GM19455 (cell line): ENCODE results near the gene HSDL2.
"Not testable (repeated sequence)": the region's sequence is repeated elsewhere in the genome, so short reads cannot be mapped to it uniquely, and the experiment has no call there.

Experiments
- ATAC-seq: cut with Tn5 transposase; IDR thresholded peaks from one replicate; pipeline ENCODE4 v1.9.1; 2021; ENCODE audit not compliant: unreplicated experiment

The HSDL2 gene

DNA sequence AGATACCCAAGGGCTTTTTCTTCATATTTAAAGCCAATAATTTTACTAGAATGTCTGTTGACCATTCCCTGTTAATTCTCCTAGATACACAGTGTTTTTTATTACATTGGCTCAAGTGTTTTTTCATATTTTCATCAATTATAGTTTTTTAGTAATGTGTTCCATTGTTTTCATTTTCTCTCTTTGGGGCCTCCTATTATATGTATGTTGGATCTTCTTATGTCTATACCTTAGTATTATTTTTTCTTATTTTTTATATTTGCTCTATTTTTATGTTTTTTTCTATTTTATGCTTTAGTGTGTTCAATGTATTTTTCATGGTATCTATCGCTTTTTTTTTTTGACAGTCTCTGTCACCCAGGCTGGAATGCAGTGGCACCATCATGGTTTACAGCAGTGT, 114.2 kb downstream of the HSDL2 start:
- ATAC-seq, result no peak

DNA sequence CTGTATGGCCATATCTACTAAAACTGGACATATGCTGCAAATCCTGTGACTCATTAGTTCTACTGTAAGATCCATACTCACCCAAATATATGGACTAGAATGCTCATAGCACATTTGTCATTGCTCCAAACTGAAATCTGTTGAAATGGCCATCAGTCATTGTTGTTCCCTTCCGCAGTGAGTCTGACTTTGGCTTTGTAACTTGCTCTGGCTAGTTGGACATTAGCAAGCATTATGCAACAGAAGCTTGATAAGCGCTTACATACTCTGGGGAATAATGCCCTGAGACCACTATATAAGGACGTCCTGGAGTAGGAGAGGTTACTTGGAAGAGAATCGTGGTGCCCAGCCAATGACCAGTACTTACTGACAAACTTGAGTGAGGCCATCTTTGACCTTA, 115.7 kb downstream of the HSDL2 start:
- ATAC-seq, result no peak

DNA sequence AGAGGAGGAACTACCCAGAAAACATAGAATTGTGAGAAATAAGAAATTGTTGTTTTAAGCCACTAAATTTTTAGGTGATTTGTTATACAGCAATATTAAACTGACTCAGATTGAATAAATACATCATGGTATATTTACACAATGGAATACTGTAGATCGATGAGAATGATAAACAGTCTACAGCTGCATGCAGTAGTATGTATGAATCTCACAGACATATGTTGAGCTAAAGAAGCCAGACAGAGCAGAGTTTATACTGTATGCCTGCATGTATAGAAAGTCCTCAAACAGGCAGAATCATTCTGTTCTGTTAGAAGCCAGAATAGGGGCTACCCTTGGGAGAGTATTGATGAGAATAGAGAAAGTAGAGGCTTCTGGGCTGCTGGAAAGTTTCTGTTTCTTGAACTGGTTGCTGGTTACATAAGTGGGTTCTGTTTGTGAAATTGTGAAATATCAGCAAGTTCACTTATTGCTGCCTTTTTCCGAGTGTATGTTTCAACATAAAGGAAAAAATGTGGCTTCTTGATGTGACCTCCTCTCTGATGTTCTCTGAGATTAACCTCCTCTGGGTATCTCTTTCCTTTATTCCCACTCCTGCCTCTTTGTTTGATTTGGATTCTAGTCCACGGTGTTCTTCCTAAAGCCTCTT, 116.3 kb downstream of the HSDL2 start:
- ATAC-seq, result no peak

DNA sequence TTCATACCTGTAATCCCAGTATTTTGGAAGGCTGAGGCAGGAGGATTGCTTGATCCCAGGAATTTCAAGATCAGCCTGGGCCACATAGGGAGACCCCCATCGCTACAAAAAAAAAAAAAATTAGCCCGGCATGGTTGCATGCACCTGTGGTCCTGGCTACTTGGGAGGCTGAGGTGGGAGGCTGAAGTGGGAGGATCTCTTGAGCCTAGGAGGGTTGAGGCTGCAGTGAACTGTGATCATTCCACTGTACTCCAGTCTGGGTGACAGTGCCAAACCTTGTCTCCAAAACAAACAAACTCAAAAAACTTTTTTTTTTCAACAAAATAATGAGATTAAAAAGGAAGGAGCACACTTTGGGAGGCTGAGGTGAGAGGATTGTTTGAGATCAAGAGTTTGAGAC, 120.9 kb downstream of the HSDL2 start:
- no peak for ATAC-seq

DNA sequence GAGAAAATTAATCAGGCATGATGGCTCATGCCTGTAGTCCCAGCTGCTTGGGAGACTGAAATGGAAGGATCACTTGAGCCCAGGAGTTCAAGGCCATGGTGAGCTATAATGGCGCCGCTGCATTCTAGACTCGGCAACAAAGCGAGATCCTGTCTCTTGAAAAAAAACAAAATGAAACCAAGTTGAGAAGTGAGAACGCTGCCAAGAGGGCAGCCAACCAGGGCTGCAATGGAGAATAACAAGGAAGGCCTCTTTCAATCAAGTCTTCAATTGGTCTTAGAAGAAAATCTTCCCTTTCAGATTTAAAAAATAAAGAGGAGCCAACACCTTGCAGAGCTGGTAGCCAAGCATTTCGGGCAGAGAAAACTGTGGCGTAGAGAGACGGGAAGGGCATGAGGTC, 121.4 kb downstream of the HSDL2 start:
- no peak for ATAC-seq

DNA sequence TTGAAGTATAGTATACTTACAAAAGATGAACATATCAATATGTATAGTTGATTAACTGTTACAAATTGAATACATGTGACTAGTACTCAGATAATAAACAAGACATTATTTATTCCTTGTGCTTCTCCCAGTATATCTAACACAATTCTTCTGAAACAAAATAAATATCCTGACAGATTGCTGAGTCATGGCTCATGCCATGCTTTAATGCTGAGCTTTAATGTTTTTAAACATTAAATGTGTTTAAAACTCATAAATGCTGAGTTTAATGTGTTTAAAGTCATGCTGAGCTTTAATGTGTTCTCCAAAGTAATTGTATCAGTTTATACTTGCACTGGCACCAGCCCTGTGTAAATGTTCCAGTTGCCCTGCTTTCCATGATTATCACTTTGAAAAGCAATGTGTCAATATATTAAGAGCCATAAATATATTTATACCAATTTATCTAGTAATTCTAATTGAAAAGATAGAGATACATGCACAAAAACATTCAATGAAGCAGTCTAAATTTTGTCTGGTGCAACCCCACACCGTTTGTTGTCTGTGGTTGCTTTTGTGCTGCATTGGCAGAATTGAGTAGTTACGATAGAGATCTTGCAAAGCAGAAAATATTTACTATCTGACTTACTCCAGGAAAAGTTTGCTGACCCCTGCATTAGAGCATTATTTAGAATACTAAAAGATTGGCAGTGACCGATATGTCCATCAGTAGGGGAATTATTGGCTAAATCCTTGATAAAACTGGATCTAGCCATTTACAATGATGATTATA, 122.5 kb downstream of the HSDL2 start:
- no peak for ATAC-seq

DNA sequence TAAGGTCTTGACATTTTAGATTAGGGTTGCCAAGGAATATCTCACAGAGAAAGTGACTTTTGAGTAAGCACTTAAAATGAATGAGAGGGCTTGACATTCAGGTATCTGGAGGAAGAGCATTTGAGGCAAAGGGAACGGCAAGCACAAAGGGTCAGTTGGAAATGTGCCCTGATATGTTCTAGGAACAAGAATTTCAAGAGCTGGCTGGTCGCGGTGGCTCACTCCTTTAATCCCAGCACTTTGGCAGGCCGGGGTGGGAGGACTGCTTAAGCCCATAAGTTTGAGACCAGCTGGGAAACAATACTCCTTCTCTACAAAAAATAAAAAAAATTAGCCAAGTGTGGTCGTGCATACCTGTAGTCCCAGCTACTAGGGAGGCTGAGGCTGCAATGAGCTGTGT, 123.3 kb downstream of the HSDL2 start:
- ATAC-seq, result no peak

DNA sequence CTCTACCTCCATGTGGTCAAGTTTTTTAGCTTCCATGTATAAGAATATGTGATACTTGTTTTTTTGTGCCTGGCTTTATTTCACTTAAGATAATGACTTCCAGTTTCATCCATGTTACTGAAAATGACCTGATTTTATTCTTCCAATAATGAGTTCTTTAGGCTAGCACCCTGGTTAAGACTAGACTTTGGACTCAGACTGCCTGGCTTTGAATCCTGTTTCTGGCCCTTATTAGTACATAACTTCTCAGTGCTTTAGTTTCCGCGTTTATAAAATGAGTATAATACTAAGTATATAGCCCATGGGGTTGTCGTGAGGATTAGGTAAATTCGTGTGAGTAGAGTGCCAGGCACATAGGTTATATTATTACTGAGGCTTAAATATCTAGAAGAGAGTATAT, 125.2 kb downstream of the HSDL2 start:
- ATAC-seq, result no peak

DNA sequence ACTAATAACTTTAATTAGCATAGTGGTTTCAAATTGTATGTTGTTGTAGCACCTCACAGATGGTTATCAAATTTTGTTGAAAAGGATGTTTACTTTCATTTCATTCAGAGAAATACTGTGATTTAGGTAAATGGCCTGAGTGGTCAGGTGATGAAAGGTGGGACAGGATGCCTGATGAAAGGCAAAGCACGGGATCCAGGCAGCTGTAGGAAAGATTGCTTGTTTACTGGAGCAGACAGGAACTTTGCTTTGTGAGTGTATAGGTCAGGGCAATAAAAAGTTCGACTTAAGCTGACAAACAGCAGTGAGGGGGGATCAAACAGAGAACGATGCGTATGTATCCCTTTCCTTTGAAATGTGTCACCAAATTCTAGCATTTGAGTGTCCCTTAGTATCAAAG, 125.7 kb downstream of the HSDL2 start:
- ATAC-seq, result no peak

DNA sequence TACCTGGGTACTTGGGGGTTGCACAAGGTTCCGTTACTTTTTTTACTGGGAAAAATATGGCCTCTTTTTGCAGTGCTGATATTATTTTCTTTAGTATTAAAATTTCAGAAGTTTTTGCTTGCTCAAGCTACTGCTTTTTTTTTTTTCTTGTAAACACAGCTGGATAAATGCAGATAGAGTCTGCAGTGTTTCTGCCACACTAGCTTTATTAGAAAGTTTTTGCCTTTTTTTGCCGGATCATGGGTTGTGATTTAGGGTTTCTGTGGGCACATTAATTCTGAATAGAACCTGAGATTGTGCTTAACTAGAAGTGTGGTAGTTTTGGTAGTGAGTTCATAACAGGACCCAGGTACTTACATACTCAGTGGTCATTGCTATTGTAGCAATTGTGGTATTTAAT, 126.7 kb downstream of the HSDL2 start:
- no peak for ATAC-seq

DNA sequence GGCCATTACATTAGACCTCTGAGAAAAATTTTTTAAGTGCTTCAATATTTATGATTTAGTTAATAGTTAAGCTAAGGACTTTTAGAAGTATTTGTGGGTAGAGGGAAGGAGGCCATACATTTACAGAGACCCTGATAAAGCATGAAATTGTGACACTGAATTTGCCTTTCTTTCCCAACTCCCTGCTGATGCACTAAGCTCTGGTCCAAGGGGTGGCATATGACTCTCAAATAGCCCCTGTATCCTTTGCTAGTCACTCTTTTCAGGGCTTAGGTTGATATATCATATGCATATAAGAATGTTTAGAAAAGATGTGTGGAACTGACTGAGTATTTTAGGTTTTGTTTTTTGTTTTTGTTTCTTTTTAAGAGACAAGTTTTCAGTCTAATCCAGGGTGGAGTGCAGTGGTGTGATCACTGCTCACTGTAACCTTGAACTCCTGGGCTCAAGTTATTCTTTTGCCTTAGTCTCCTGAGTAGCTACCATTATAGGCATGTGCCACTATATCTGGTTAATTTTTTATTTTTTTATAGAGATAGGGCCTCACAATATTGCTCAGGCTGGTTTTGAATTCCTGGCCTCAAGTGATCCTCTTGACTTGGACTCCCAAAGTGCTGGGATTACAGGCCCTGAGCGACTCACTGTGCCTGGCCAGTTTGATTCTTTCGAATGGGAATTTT, 127.2 kb downstream of the HSDL2 start:
- no peak for ATAC-seq

DNA sequence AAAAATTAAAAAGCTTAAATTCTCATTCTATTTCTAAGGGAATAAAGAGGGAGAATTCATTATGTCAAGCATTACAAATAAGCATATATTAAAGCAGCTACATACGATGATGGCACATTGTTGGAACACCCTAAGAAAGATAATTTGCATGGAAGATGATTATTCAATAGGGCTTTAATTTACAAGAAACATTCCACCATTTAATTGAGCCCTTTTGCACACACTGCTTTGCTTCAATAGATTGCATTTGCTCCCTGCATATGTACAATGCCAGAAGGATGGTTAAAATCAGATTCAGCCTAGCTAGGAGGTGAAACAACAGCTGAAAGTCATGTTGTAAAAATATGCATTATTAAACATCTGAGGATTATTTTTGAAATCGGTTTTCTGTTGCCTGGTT, 128.5 kb downstream of the HSDL2 start:
- ATAC-seq, result no peak

DNA sequence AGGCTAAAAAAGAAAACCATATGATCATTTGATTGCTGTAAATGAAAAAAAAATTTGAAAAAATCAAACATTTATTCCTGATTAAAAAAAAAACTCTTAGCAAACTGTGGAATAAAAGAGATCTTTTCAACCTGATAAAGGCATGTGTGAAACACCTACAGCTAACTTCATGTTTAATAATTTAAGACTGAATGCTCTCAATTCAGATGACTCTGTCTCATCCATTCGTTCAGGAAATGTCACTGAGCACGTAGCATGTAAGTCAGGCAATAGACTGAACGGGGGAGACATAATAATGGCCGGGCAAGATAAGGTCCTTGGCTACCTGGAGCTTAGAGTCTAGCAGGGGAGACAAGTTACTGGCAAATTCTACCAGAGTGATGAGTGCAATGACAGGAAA, 132.5 kb downstream of the HSDL2 start:
- not testable (repeated sequence) for ATAC-seq

DNA sequence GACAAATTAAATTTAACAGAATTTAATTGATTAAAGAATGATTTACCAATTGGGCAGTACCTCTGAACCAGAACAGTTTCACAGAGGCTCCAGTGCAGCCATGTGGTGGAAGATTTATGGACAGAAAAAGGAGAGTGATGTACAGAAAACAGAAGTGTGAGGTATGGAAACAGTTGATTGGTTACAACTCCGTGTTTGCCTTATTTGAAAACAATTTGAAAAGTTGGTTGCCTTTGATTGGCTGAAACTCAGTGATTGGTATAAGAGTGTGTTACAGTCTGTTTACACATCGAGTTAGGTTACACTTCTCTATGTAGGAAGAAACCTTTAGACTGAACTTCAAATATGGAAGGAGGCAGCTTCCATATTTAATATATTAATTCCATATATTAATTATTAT, 136.9 kb downstream of the HSDL2 start:
- no peak for ATAC-seq

DNA sequence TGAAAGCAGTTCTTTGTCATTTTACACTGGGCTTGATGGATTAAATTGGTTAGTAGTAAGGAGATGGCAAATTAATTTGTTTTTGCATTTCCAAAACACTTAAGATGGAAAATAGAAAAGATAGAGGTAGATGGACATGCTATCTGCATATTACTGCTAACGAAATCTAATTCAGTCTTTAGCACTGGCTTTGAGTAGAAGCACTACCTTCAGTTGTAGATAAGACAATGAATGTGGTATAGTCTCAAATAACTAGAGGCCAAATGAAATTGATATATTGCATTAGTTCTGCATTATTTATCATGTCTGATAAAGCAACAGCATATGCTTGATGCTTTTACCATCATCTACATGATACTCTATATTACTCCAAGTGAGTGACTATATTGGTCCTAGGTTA, 140.2 kb downstream of the HSDL2 start:
- no peak for ATAC-seq

DNA sequence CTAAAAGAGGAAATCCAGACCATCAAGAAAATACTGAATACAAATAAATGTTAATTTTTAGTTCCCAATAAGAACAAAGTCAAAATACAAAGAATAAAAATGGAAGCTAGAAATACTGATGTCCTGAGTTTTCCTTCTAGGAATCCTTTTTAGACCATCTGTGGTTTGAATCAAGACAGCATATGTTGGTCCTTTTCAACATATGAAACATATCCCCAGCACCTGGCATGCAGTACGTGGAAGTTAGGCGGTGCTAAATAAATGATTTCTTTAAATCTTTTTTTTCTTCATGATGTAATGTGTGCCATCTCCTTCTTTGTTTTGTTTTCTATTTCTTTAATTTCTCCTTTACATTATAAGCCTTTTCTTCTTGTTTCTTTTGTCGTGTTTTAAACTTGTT, 140.7 kb downstream of the HSDL2 start:
- ATAC-seq, result no peak
